GM23338 (cell line): ENCODE data around the gene GNPTG.

Experiments
- CREB1 ChIP-seq: fragments of 250-450 bp; sonication (Bioruptor Pico); IDR thresholded peaks from 2 replicates; pipeline ENCODE4 v1.5.0; 2020; ENCODE audit warnings: low read depth, mild to moderate bottlenecking, moderate library complexity
- EZH2 ChIP-seq: fragments of 200-600 bp; sonication (generic); IDR thresholded peaks from one replicate; pipeline ENCODE4 v1.8.0; 2017; ENCODE audit warnings: antibody characterized with exemption, mild to moderate bottlenecking, low read depth; ENCODE audit not compliant: unreplicated experiment
- EZH2phosphoT487 ChIP-seq: fragments of 200-600 bp; sonication (generic); IDR thresholded peaks from one replicate; pipeline ENCODE4 v1.8.1; 2018; ENCODE audit warnings: antibody characterized with exemption; ENCODE audit not compliant: unreplicated experiment
- JUNB ChIP-seq: IDR thresholded peaks from one replicate; pipeline ENCODE4 v1.6.1; 2016; ENCODE audit warnings: antibody characterized with exemption; ENCODE audit not compliant: unreplicated experiment
- POLR2AphosphoS5 ChIP-seq: IDR thresholded peaks from 2 replicates; pipeline ENCODE4 v1.6.1; 2016; ENCODE audit warnings: antibody characterized with exemption, low read depth
- TF ChIP-seq, protein P1 (sequence below), 2 experiments: fragments of 200-600 bp in 1 of 2; sonication (generic) in 1 of 2; conservative IDR thresholded peaks; 2 replicates each; pipeline versions ENCODE4 v1.5.1 to v1.6.1; 2016 to 2017; ENCODE audit warnings: antibody characterized with exemption in 2 of 2, low read depth in 2 of 2, mild to moderate bottlenecking in 2 of 2, moderate library complexity in 1 of 2
- TF ChIP-seq, protein P2 (sequence below): IDR thresholded peaks from one replicate; pipeline ENCODE4 v1.6.1; 2018; ENCODE audit warnings: antibody characterized with exemption; ENCODE audit not compliant: unreplicated experiment
- TF ChIP-seq, protein P3 (sequence below): IDR thresholded peaks from 2 replicates; pipeline ENCODE4 v1.6.1; 2016; ENCODE audit warnings: antibody characterized with exemption

DNA sequence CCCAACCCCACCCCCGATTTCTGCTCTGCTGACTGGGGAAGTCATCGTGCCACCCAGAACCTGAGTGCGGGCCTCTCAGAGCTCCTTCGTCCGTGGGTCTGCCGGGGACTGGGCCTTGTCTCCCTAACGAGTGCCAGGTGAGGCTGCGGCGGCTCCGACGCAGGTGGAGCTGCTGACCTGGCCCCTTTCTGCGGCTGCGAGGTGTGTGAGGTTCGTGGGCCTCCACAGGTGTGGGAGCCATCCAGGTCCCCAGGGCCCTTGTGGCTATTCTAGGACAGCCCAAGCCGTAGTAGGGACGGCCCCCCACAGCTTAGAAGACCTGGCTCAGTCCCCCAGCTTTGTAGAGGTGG is 39.3 kb upstream of the GNPTG start:
- TF ChIP-seq, protein P1, sequence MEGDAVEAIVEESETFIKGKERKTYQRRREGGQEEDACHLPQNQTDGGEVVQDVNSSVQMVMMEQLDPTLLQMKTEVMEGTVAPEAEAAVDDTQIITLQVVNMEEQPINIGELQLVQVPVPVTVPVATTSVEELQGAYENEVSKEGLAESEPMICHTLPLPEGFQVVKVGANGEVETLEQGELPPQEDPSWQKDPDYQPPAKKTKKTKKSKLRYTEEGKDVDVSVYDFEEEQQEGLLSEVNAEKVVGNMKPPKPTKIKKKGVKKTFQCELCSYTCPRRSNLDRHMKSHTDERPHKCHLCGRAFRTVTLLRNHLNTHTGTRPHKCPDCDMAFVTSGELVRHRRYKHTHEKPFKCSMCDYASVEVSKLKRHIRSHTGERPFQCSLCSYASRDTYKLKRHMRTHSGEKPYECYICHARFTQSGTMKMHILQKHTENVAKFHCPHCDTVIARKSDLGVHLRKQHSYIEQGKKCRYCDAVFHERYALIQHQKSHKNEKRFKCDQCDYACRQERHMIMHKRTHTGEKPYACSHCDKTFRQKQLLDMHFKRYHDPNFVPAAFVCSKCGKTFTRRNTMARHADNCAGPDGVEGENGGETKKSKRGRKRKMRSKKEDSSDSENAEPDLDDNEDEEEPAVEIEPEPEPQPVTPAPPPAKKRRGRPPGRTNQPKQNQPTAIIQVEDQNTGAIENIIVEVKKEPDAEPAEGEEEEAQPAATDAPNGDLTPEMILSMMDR (conservative IDR thresholded peaks at IDR 0.05; ENCODE audit: low read depth in 2 of 2): no peak
- TF ChIP-seq, protein P2, sequence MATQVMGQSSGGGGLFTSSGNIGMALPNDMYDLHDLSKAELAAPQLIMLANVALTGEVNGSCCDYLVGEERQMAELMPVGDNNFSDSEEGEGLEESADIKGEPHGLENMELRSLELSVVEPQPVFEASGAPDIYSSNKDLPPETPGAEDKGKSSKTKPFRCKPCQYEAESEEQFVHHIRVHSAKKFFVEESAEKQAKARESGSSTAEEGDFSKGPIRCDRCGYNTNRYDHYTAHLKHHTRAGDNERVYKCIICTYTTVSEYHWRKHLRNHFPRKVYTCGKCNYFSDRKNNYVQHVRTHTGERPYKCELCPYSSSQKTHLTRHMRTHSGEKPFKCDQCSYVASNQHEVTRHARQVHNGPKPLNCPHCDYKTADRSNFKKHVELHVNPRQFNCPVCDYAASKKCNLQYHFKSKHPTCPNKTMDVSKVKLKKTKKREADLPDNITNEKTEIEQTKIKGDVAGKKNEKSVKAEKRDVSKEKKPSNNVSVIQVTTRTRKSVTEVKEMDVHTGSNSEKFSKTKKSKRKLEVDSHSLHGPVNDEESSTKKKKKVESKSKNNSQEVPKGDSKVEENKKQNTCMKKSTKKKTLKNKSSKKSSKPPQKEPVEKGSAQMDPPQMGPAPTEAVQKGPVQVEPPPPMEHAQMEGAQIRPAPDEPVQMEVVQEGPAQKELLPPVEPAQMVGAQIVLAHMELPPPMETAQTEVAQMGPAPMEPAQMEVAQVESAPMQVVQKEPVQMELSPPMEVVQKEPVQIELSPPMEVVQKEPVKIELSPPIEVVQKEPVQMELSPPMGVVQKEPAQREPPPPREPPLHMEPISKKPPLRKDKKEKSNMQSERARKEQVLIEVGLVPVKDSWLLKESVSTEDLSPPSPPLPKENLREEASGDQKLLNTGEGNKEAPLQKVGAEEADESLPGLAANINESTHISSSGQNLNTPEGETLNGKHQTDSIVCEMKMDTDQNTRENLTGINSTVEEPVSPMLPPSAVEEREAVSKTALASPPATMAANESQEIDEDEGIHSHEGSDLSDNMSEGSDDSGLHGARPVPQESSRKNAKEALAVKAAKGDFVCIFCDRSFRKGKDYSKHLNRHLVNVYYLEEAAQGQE: no peak
- no peak for TF ChIP-seq POLR2AphosphoS5
- no peak for TF ChIP-seq EZH2
- TF ChIP-seq JUNB: no peak
- no peak for TF ChIP-seq EZH2phosphoT487
- TF ChIP-seq CREB1: no peak
- TF ChIP-seq, protein P3, sequence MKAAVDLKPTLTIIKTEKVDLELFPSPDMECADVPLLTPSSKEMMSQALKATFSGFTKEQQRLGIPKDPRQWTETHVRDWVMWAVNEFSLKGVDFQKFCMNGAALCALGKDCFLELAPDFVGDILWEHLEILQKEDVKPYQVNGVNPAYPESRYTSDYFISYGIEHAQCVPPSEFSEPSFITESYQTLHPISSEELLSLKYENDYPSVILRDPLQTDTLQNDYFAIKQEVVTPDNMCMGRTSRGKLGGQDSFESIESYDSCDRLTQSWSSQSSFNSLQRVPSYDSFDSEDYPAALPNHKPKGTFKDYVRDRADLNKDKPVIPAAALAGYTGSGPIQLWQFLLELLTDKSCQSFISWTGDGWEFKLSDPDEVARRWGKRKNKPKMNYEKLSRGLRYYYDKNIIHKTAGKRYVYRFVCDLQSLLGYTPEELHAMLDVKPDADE: no peak
